ENCODE measurements around the gene EXTL2. TPM values are rescaled to one million over a fixed set of nuclear protein-coding genes. Genes with fewer than 3 reads are reported as not detected.
"Not testable (repeated sequence)": the region's sequence is repeated elsewhere in the genome, so short reads cannot be mapped to it uniquely, and the experiment has no call there.

The EXTL2 gene
- total RNA-seq, 1 donor from 2014 or later, result 20.4 TPM

- Histone ChIP-seq H3K27ac (ENCODE audit: low read depth, low read length) (no peak overlapping the region), H3K9me3 (ENCODE audit: control insufficient read depth in 3 of 3, low read length in 3 of 3) (no peaks in the 10 kb centered on the region), H3K4me3 (ENCODE audit: low read length in 3 of 3) (no peak overlapping the region), H3K9ac (ENCODE audit: low read depth in 1 of 3, low read length in 3 of 3) (no peak overlapping the region), H3K4me1 (ENCODE audit: control insufficient read depth in 3 of 3, insufficient read depth in 3 of 3, low read length in 3 of 3) (no peaks in the 10 kb centered on the region), H3K36me3 (ENCODE audit: control insufficient read depth in 3 of 3, insufficient read depth in 3 of 3, low read length in 3 of 3) (peaks cover under 1 to 29% (median 27%) of the 10 kb centered on the region in 3 donors), H3K27me3 (ENCODE audit: control insufficient read depth in 3 of 3, insufficient read depth in 3 of 3, low read length in 3 of 3) (no peaks in the 10 kb centered on the region)
Measured at GRCh38 chr1:100904528-100904927, 9.9 kb upstream of the EXTL2 start.

- Histone ChIP-seq H3K27ac (ENCODE audit: low read depth, low read length) (no peak overlapping the region), H3K36me3 (ENCODE audit: control insufficient read depth in 3 of 3, insufficient read depth in 3 of 3, low read length in 3 of 3) (peaks cover 2 to 26% (median 19%) of the 10 kb centered on the region in 3 donors)
Measured at GRCh38 chr1:100903777-100904176, 9.1 kb upstream of the EXTL2 start.

GRCh38 chr1:100902365-100902764 lies 7.7 kb upstream of the EXTL2 start:
- peaks cover 0 to 2% (median 2%) of the 10 kb centered on the region in 3 donors for H3K4me1 ChIP-seq (ENCODE audit: control insufficient read depth in 3 of 3, insufficient read depth in 3 of 3, low read length in 3 of 3)
- H3K27ac ChIP-seq (ENCODE audit: low read depth, low read length), result no peak overlapping the region
- no peak overlapping the region for H3K4me3 ChIP-seq (ENCODE audit: low read length in 3 of 3)
- H3K36me3 ChIP-seq (ENCODE audit: control insufficient read depth in 3 of 3, insufficient read depth in 3 of 3, low read length in 3 of 3), result peaks cover 2 to 23% (median 14%) of the 10 kb centered on the region in 3 donors
- H3K9me3 ChIP-seq (ENCODE audit: control insufficient read depth in 3 of 3, low read length in 3 of 3), result no peaks in the 10 kb centered on the region
- no peak overlapping the region for H3K9ac ChIP-seq (ENCODE audit: low read depth in 1 of 3, low read length in 3 of 3)
- H3K27me3 ChIP-seq (ENCODE audit: control insufficient read depth in 3 of 3, insufficient read depth in 3 of 3, low read length in 3 of 3), result no peaks in the 10 kb centered on the region

More at GRCh38 chr1:100903777-100904176, 9.1 kb upstream of the EXTL2 start:
- no peaks in the 10 kb centered on the region for H3K9me3 ChIP-seq (ENCODE audit: control insufficient read depth in 3 of 3, low read length in 3 of 3)
- H3K9ac ChIP-seq (ENCODE audit: low read depth in 1 of 3, low read length in 3 of 3), result no peak overlapping the region
- H3K27me3 ChIP-seq (ENCODE audit: control insufficient read depth in 3 of 3, insufficient read depth in 3 of 3, low read length in 3 of 3), result no peaks in the 10 kb centered on the region
- no peak overlapping the region for H3K4me3 ChIP-seq (ENCODE audit: low read length in 3 of 3)
- no peaks in the 10 kb centered on the region for H3K4me1 ChIP-seq (ENCODE audit: control insufficient read depth in 3 of 3, insufficient read depth in 3 of 3, low read length in 3 of 3)

- H3K27me3 ChIP-seq (ENCODE audit: control insufficient read depth in 3 of 3, insufficient read depth in 3 of 3, low read length in 3 of 3), result no peaks in the 10 kb centered on the region
- H3K4me3 ChIP-seq (ENCODE audit: low read length in 3 of 3), result peak overlapping the region; percentile 89 to 98 (median 97)
- no peaks in the 10 kb centered on the region for H3K9me3 ChIP-seq (ENCODE audit: control insufficient read depth in 3 of 3, low read length in 3 of 3)
- H3K27ac ChIP-seq (ENCODE audit: low read depth, low read length), result peak overlapping the region; percentile 92
- H3K9ac ChIP-seq (ENCODE audit: low read depth in 1 of 3, low read length in 3 of 3), result peak overlapping the region; percentile 94 to 96 (median 95)
- H3K36me3 ChIP-seq (ENCODE audit: control insufficient read depth in 3 of 3, insufficient read depth in 3 of 3, low read length in 3 of 3), result peaks cover 2 to 11% (median 10%) of the 10 kb centered on the region in 3 donors
- H3K4me1 ChIP-seq (ENCODE audit: control insufficient read depth in 3 of 3, insufficient read depth in 3 of 3, low read length in 3 of 3), result peaks cover 9 to 17% (median 15%) of the 10 kb centered on the region in 3 donors
Measured at GRCh38 chr1:100896481-100896982, 1.9 kb upstream of the EXTL2 start.

GRCh38 chr1:100895540-100896480 lies 1.2 kb upstream of the EXTL2 start, which contains the start of gene SLC30A7:
TSS of gene SLC30A7 (plus strand) at chr1:100896090. CDS start at chr1:100896263, 173 bp downstream.
- Histone ChIP-seq H3K36me3 (ENCODE audit: control insufficient read depth in 3 of 3, insufficient read depth in 3 of 3, low read length in 3 of 3) (peaks cover 2 to 11% (median 10%) of the 10 kb centered on the region in 3 donors), H3K27ac (ENCODE audit: low read depth, low read length) (peak within 1 kb of the TSS; percentile 92), H3K4me3 (ENCODE audit: low read length in 3 of 3) (peak within 1 kb of the TSS; percentile 89 to 98 (median 97)), H3K9ac (ENCODE audit: low read depth in 1 of 3, low read length in 3 of 3) (peak within 1 kb of the TSS; percentile 94 to 96 (median 95)), H3K4me1 (ENCODE audit: control insufficient read depth in 3 of 3, insufficient read depth in 3 of 3, low read length in 3 of 3) (peaks cover 9 to 17% (median 15%) of the 10 kb centered on the region in 3 donors), H3K9me3 (ENCODE audit: control insufficient read depth in 3 of 3, low read length in 3 of 3) (no peaks in the 10 kb centered on the region), H3K27me3 (ENCODE audit: control insufficient read depth in 3 of 3, insufficient read depth in 3 of 3, low read length in 3 of 3) (no peaks in the 10 kb centered on the region)

- Histone ChIP-seq H3K9me3 (ENCODE audit: control insufficient read depth in 3 of 3, low read length in 3 of 3) (no peaks in the 10 kb centered on the region), H3K27me3 (ENCODE audit: control insufficient read depth in 3 of 3, insufficient read depth in 3 of 3, low read length in 3 of 3) (no peaks in the 10 kb centered on the region), H3K9ac (ENCODE audit: low read depth in 1 of 3, low read length in 3 of 3) (peak overlapping the region in 2 of 3 donors; percentile 87 to 94), H3K4me3 (ENCODE audit: low read length in 3 of 3) (peak overlapping the region in 1 of 3 donors; percentile 98), H3K36me3 (ENCODE audit: control insufficient read depth in 3 of 3, insufficient read depth in 3 of 3, low read length in 3 of 3) (peaks cover 0 to 4% (median 2%) of the 10 kb centered on the region in 3 donors), H3K4me1 (ENCODE audit: control insufficient read depth in 3 of 3, insufficient read depth in 3 of 3, low read length in 3 of 3) (peaks cover 9 to 17% (median 15%) of the 10 kb centered on the region in 3 donors), H3K27ac (ENCODE audit: low read depth, low read length) (no peak overlapping the region)
Measured at GRCh38 chr1:100893718-100894117, 924 bp downstream of the EXTL2 start.

GRCh38 chr1:100892554-100892953 lies 2.1 kb downstream of the EXTL2 start:
- peaks cover 9 to 17% (median 15%) of the 10 kb centered on the region in 3 donors for H3K4me1 ChIP-seq (ENCODE audit: control insufficient read depth in 3 of 3, insufficient read depth in 3 of 3, low read length in 3 of 3)
- H3K4me3 ChIP-seq (ENCODE audit: low read length in 3 of 3), result no peak overlapping the region
- no peak overlapping the region for H3K9ac ChIP-seq (ENCODE audit: low read depth in 1 of 3, low read length in 3 of 3)
- H3K27ac ChIP-seq (ENCODE audit: low read depth, low read length), result no peak overlapping the region
- no peaks in the 10 kb centered on the region for H3K27me3 ChIP-seq (ENCODE audit: control insufficient read depth in 3 of 3, insufficient read depth in 3 of 3, low read length in 3 of 3)
- H3K9me3 ChIP-seq (ENCODE audit: control insufficient read depth in 3 of 3, low read length in 3 of 3), result no peaks in the 10 kb centered on the region
- peaks cover 0 to 2% (median 0%) of the 10 kb centered on the region in 3 donors for H3K36me3 ChIP-seq (ENCODE audit: control insufficient read depth in 3 of 3, insufficient read depth in 3 of 3, low read length in 3 of 3)

GRCh38 chr1:100891380-100891779 lies 3.3 kb downstream of the EXTL2 start:
- Histone ChIP-seq H3K27me3 (ENCODE audit: control insufficient read depth in 3 of 3, insufficient read depth in 3 of 3, low read length in 3 of 3) (no peaks in the 10 kb centered on the region), H3K9me3 (ENCODE audit: control insufficient read depth in 3 of 3, low read length in 3 of 3) (no peaks in the 10 kb centered on the region), H3K36me3 (ENCODE audit: control insufficient read depth in 3 of 3, insufficient read depth in 3 of 3, low read length in 3 of 3) (peaks cover 0 to 2% (median 0%) of the 10 kb centered on the region in 3 donors), H3K9ac (ENCODE audit: low read depth in 1 of 3, low read length in 3 of 3) (no peak overlapping the region), H3K4me3 (ENCODE audit: low read length in 3 of 3) (no peak overlapping the region), H3K4me1 (ENCODE audit: control insufficient read depth in 3 of 3, insufficient read depth in 3 of 3, low read length in 3 of 3) (peaks cover 0 to 5% (median 4%) of the 10 kb centered on the region in 3 donors), H3K27ac (ENCODE audit: low read depth, low read length) (no peak overlapping the region)

- H3K4me3 ChIP-seq (ENCODE audit: low read length in 3 of 3); H3K27me3 ChIP-seq (ENCODE audit: control insufficient read depth in 3 of 3, insufficient read depth in 3 of 3, low read length in 3 of 3); H3K9ac ChIP-seq (ENCODE audit: low read depth in 1 of 3, low read length in 3 of 3); H3K27ac ChIP-seq (ENCODE audit: low read depth, low read length); H3K4me1 ChIP-seq (ENCODE audit: control insufficient read depth in 3 of 3, insufficient read depth in 3 of 3, low read length in 3 of 3); H3K9me3 ChIP-seq (ENCODE audit: control insufficient read depth in 3 of 3, low read length in 3 of 3); H3K36me3 ChIP-seq (ENCODE audit: control insufficient read depth in 3 of 3, insufficient read depth in 3 of 3, low read length in 3 of 3): not testable (repeated sequence)
Measured at GRCh38 chr1:100889869-100890482, 4.7 kb downstream of the EXTL2 start.
